HG03460 (cell line): ENCODE results near the gene BAIAP2L2.
"Not testable (repeated sequence)": the region's sequence is repeated elsewhere in the genome, so short reads cannot be mapped to it uniquely, and the experiment has no call there.

Experiments used
- ATAC-seq: cut with Tn5 transposase; IDR thresholded peaks from one replicate; pipeline ENCODE4 v1.9.1; 2021; ENCODE audit not compliant: unreplicated experiment

Gene BAIAP2L2

DNA sequence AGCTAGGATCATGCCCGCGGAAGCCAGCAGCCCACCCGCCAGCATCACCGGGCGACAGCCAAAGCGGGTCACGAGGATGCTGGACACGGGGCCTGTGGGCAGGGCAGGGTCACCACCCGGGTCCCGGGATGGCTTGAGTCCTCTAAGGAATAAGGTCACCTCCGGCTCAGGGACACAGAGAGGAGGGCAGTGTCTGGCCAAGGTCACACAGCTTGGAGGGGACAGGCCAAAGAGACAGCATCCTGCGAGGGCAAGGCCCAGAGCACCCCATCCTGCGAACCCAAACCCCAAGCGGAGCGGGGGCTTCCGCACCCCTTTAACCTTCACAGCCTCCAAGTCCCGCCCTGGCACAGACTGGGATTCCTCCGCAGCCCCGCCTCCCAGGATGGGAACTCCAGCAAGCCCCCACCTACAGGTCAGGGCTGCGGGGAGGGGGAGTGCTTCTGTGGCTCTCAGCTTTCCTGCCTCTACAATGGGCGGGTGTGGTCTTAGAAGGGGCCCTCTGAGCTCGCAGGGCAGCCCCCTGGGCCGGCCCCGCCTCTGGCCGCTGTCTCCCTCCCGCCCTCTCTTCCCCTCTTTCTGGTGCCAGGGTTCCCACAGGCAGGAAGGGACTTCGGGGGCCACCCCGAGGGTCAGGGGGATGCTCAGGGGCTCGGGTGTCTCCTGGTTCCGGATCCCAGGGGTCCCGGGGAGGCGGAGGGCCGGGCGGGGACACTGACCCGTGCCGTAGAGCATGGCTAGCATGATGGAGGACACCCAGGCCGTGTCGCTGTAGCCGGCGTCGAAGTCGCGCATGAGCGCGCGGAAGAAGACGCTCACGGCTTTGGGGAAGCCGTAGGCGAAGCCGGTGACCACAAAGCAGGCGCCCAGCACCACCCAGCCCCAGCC lies 28.3 kb downstream of the BAIAP2L2 start:
- no peak for ATAC-seq

- no peak for ATAC-seq
Measured at GRCh38 chr22:38081636-38081940, 28.9 kb downstream of the BAIAP2L2 start.

DNA sequence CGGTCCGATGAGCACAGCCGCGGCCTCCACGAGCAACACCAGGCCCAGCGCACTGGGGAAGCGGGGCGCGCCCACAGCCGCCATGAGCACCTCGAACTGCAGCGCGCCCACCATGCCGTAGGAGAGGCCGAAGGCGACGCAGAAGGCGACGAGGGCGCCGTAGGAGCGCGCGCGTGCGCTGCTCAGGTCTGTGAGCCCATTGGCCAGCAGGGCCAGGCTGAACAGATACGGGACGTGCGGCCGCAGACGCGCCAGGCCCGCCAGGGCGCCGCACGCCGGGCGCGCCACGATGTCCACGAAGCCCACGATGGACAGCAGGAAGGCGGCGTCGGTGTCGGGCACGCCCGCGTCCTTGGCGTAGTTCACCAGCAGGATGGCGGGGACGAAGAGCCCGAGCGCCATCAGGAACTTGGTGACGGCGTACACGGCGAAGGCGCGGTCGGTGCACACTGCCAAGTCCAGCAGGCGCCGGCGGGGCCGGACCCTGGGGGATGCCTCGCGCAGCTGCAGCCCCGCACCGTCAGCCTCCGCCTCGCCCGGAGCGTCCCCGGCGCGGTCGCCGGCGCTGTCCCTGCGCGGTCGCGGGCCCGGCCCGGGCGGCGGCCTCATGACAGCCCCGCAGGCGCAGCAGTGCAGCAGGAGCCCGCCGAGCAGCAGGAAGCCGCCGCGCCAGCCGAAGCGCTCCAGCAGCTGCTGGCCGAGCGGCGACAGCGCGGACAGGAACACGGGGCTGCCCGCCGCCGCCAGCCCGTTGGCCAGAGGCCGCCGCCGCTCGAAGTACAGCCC lies 29.4 kb downstream of the BAIAP2L2 start:
- no peak for ATAC-seq

GRCh38 chr22:38080474-38080849 lies 30.0 kb downstream of the BAIAP2L2 start:
- no peak for ATAC-seq

DNA sequence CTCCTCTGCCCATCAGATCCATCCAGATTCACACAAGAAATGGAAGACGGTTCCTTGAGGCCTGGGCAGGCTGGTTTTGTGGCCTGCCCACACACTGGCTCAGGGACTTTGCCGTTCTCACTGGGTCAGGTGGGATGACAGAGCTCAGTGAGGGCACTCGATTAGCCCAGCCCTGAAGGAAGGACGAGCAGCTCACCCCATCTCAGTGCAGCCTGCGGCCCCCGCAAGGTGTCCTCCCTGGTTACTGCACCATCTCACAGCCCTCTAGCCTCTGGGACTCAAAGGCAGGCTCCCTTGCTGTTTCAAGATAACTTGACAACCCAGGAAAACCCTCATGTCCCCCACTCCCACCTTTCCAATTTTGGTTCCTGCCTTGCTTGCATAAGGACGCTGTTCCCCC lies 30.7 kb downstream of the BAIAP2L2 start:
- no peak for ATAC-seq

DNA sequence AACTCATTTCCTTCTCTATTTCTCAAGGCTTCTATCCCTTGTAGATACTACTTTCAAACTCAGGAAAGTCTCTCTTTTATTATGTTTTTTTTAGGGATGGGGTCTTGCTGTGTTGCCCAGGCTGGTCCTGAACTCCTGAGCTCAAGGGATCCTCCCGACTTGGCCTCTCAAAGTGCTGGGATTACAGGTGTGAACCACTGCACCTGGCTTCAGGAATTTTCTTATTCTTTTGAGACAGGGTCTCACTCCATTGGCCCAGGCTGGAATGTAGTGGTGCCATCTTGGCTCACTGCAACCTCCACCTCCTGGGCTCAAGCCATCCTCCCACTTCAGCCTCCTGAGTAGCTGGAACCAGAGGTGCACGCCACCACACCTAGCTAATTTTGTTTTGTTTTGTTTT lies 31.3 kb downstream of the BAIAP2L2 start:
- ATAC-seq = not testable (repeated sequence)

DNA sequence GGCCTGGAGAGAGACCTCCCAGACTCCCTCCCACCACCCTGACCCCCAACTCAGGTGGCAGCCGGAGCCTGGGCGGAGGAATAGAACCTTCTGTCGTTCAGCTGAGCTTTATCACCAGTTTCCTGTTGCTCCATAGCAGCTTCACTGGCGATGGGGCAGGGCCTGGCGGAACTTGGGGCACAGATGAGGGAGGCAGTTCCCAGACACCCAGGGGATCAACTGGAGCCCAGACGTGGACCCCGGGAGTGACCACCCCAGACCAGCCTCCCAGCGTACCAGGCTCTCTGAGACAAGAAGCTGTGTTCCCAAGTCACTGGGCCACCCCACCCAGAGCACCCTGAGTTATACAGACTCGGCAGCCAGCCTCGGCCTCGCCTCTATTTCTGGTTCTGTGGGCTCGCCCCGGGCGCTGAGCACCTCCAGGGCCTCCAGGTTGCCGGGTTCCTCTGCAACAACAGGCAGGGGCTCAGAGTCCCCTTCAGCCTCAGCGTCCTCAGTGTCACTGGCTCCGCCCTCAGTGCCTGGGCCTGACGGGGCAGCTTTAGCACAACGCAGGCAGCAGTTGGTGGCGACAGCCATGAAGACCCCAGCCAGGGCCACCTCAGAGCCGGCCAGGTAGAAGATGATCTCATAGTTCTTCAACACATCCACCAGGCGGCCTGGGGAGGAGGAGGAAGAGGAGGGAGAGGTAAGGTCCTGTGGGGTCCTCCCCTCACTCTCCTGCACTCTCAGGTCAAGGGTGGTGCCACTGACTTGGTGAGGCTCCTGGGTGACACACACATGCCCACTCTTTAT lies 32.2 kb downstream of the BAIAP2L2 start:
- no peak for ATAC-seq

- ATAC-seq = no peak
Measured at GRCh38 chr22:38077595-38077994, 32.9 kb downstream of the BAIAP2L2 start.

DNA sequence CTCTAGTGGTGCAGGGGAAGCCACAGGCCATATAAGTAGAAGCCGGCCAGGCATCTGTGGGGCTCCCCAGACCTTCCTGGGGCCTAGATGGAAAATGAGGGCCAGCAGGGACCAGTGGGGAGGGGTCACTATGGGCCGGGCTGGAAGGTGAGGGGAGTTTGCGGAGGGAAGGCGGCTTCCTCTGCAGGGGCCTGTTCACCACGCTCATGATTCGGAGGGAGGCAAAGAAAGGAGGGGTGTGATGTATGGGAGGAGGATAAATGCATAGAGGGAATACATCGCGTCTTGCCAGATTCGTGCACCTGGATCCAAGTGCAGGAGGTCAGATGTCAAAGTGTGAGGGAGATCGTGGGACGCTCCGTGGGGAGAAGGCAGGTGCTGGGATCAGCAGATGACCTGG lies 33.4 kb downstream of the BAIAP2L2 start:
- no peak for ATAC-seq

GRCh38 chr22:38075961-38076360 lies 34.5 kb downstream of the BAIAP2L2 start:
- ATAC-seq = no peak

DNA sequence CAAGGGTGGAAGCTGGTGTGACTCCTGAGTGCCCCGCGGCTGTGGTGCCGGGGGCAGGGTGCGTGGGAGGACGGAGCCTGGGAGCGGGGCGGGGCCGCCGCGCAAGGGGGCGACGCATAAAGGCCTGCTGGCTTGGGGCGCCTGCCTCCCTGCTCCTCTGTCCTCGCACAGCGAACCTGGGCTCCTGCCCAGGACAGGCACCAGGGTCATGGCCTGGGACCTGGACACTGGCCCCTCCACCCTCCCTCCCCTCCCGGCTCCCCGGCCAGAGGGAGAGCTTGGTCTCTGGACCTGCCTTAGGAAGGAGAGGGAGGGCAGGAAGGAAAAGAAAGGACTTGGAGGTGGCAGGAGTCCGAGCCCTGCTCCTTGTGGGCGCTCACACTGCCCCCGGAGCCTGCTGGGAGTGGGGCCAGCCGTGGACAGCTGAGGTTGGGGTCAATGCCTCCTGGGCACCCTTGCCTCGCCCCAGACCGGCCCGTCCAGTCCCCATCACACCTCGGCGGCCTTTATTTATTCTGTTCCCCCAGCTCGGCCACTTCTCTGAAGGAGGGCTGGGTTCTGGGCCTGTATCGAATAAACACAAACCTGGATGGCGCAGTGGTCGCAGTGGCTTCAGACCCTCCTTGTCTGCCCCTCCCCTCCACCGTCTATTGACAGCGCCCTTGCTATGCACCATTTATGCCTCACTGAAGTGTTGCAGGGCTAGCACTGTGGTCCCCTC lies 35.2 kb downstream of the BAIAP2L2 start:
- no peak for ATAC-seq

- no peak for ATAC-seq
Measured at GRCh38 chr22:38074181-38075104, 36.0 kb downstream of the BAIAP2L2 start.

DNA sequence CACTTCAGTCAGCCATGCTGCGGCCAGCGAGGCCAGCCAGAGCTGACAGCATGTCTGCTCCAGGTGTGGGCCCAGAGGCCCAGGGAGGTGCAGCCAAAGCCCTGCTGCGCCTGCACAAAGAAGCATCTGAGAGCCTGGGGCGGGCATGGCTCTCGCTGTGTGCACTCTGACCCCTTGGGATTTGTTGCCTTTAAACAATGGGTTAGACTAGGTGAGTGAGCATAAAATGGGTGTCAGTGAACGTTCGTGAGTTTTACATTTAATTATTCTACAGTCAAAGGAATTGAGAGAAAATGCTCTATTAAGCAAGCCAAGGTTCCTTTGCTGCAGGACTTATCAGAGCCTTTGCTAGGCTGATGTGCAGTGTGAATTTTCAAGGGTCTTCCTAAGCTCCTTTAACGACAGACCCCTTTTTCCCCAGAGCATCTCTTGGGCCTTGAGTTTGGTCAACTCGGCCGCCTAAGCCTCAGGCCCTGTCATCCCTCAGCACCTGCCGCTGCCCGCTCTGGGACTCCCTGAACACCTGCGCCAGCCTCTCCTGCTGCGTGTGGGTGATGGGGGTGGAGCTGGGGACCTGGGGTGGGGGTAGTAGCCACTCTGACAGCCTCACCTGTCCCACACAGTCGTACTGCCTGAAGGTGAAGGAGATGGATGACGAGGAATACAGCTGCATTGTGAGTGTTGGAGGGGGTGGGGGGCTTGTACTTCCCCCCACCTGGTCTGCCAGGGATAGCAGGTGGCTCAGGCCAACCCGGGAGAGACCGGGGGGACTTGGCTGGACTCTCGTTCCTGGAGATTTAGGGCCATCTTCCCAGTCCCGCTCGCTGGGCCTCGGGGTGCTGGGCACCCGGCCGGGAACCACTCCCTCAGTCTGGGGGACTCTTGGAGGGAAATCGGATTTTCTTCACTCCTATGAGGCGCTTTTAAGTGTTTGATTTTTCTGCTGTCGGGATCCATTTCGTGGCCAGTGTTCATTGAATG lies 37.0 kb downstream of the BAIAP2L2 start:
- no peak for ATAC-seq

DNA sequence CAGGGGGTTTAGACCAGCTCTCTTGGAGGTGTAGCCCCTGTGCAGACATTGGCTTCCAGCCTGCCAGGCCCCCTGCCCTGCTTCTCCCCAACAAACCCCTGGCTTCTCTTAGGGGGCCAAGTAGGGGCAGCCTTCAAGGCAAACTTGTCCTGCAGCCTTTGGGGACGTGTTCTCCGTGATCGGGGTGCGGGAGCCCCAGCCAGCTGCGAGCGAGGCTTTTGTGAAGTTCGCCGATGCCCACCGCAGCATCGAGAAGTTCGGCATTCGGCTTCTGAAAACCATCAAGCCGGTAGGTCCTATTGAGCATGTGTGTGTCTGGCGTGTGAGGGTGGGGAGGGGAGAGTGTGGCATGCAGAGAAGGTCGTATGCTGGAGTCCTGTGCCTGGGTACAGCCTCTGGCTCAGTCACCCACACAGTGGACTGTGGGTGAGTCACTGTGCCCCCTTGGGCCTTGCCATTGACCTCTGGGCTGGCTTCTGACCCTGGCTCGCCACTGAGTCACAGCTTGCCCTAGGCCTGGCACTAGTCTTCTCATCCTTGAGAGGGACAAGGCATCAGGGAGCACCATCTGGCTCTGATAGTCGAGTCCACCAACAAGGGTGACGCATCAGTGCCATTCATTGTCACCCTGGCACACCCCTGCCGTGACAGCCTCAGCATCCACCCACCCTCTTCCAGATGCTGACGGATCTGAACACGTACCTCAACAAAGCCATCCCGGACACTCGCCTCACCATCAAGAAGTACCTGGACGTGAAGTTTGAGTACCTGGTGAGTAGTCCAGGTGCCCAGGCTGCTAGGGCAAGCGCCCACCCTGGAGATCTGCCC lies 37.9 kb downstream of the BAIAP2L2 start:
- ATAC-seq = no peak

- ATAC-seq = no peak
Measured at GRCh38 chr22:38071421-38072321, 38.8 kb downstream of the BAIAP2L2 start.

- no peak for ATAC-seq
Measured at GRCh38 chr22:38070250-38070921, 40.1 kb downstream of the BAIAP2L2 start.
